ENCODE data around the gene LRRN3.

DNA sequence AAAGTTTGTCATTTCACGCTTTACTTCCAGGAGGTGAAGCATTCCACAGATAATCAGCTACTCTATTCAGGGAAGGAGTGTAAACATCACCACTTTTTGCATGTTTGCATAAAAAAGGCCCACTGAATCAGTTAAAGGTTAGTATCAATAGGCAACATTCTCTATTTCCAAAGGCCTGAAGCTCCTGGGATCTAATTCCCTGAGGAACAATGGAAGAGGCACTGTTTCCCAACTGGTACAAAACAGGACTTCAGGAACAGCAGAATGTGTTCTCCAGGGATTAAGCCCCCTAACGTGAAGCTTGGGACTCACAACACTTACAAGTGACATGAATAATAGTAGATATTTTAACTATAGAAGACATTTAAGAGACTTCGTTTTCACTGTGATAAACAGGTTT, 6.1 kb downstream of the LRRN3 start:
- no peak for TF ChIP-seq POLR2A (IDR thresholded peaks at IDR 0.05)
- TF ChIP-seq CTCF (IDR thresholded peaks at IDR 0.05), result no peak
